HG02840 (cell line): ENCODE measurements around the gene GALNT18.
A peak's percentile ranks its signal among the peaks of the same experiment; 100 is the strongest.

Experiments used
- ATAC-seq: cut with Tn5 transposase; IDR thresholded peaks from one replicate; pipeline ENCODE4 v1.9.1; 2021; ENCODE audit warnings: mild to moderate bottlenecking, moderate library complexity, moderate number of reproducible peaks; ENCODE audit not compliant: unreplicated experiment, low FRiP score

The GALNT18 gene

DNA sequence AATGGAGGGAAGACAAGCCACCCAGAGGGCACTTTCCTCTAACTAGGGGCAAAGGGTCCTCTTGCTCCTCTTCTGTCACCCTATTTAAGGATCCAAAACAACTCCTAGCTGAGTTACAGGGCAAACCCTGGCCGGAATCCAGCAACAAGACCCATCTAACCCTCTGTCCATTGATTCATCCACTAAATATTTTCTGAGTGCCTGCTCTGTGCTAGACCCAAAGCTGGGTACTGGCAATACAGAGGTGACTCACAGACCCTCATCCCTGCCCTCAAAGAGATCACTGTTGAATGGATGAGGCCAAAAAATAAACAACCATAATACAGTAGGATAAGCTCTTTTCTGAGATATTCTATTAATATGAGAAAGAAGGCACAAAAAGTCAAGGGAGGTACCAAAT is 4.3 kb upstream of the GALNT18 start:
- ATAC-seq: no peak

DNA sequence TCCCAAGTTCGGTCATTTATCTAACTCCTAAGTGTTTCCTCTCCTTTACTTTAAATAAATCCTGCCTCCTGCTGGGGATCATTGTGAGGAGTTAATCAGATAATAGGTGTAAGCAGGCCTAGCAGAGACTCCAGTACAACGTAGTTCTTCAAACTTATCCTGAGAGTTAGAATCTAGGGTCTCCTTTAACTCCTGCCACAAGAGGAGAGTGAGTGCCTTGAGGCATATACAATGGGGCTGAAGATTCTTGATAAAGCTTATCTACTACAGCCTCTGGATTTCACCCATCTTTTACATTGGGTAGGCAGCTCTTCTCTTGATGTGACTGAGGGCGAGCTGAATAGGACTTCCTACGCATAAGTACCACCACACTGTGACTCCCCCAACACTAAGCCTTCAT is 3.1 kb upstream of the GALNT18 start:
- ATAC-seq: no peak

DNA sequence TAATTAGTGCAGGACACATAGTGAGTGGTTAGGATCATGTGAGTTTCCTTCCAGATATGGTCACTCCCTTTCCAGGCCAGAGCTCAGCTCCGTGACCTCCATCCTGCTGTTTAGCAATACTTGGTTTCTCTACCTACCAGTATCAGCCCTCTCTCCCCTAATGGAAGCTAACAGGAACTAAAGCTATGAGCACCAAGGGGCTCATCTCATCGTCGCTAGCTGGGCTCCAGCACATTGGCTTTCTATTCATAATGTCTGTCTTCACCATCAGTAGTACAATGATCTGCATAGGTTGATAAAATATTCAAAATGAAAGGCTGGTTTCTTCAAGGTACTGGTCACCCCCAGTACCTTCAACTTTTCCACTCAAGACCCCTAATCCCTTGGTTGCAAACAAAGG is 2.4 kb upstream of the GALNT18 start:
- ATAC-seq: no peak

DNA sequence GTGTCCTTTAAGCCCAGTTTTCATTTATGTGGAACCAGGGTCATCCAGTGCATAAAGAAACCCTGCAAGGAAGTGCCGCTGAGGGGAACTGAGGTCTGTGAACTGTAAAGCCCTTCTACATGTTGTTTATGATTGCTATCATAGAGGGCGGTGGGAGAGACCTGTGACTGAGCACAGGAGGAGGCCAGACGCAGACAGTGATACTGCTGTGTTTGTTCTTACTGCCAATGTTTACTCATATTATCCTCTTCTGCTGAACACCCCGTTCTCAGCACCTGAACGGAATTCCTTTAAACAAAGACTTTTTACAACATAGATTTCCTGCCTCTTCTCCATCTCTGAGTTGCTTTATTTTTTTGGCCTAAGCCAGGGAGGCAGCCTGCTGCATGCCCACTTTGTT is 967 bp upstream of the GALNT18 start:
- ATAC-seq: no peak

DNA sequence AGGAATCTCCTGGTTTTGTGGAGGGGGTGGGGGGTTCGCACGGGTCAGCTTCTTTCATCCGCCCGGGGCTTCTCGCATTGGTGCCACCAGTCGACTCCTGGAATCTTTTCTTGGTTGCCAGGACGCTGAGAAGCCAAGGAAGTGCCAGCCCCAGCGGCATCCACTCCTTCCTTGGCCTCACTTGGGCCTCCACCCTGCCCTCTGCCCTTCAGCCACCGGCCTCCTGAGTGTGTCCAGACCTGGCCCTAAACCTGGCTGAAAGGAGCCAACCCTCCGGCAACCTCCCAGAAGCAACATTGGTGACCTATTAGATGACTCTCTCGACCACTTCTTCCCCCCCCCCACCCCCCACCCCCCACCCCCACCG is 518 bp upstream of the GALNT18 start:
- no peak for ATAC-seq

DNA sequence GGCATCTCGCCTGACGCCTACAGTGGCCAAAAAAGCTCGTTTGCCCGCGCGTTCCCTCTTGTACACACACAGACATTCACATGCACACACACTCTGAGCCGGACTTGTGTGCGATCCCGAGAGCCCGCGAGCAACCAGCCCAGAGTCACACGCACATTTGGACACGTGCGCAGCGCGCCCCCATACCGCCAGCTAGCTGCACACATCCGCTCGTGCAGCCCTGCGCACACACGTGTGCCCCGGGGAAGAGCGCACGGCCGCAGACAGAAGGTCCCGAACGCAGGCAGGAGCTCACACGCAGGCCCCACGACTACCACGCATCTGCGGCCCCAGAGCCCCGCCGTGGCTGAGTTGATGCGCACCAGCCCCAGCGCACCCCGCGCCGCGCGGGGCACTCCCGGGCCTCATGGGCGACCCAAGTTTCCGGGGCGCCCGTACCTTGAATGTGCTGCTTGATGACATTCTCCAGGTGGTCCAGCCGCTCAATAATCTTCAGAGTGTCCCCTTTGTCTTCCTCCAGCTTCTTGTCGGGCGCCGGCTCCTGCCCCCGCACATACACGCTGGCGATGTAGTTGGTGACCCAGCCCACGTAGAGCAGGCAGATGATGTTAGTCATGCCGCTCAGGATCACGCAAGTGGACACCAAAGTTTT is 758 bp downstream of the GALNT18 start:
- ATAC-seq: peak; percentile 24

DNA sequence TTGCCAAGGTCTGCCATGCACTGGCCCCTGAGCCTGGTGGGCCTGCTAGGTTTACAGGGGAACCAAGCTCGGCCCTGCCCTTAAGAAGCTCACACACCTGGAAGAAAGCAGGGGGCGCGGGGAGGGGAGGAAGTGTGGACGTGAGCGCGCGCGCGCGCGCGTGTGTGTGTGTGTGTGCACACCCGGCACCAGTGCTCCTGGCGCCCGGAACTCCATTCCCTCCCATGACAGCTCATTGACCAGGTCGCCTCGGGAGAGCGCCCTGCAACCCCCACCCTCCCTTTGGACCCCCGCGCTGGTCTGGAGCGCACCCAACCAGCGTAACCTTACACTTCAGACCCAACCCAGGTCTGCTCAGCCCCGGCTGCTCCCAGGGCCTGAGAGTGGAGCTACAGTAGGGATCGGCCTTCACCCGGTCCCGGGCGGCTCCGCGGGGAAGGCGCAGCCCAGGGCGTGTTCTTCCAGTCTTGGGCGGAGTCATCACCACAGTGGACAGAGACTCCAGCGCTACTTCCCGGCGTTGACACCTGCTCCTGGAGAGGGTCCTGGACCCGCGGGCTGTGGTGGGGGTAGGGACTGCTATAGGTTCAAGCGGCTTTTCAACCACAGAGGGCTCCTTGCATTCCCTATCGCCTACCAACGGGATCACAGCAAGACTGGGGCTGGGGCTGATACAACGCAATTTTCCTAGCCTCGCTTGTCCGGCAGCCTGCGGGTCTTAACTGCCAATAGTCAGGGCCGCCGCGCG is 1.5 kb downstream of the GALNT18 start:
- no peak for ATAC-seq

DNA sequence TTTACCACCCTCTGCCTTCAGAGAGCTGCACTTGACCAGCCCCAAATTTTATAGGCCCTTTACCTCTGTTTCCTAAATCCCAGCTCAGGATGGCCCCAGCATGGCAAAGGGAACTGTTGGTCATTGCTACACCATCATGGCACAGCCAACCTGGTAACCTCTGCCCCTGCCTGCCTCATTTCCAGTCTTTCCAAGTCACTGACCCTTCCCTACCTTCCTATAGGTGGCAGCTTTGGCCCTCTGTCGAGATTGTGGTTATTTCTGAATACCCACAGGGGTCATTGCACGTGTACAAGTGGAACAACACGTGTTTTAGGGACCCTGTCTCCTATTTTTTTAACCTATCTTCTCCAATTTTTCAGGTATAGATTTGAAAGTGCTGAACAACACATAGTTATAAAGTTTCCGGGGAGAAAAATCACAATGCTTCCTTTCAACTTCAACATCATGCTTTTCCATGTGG is 2.8 kb downstream of the GALNT18 start:
- ATAC-seq: no peak

DNA sequence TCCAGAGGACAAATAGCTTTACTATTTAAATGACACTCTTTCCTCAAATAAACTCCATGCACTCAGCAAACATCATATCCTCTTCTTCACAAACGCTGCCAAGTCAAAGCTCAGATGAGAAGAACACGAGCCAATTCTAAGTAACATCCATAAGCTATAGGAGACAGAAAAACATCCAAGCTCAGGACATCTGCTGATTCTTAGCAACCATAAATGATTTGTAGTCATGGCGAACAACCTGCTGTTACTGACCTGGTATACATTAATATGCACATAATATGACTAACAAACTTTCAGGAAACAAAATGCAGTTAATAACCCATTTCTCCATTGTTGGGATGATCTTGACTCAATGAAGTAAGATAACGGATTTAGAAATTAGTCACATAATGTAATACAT is 6.7 kb downstream of the GALNT18 start:
- no peak for ATAC-seq

DNA sequence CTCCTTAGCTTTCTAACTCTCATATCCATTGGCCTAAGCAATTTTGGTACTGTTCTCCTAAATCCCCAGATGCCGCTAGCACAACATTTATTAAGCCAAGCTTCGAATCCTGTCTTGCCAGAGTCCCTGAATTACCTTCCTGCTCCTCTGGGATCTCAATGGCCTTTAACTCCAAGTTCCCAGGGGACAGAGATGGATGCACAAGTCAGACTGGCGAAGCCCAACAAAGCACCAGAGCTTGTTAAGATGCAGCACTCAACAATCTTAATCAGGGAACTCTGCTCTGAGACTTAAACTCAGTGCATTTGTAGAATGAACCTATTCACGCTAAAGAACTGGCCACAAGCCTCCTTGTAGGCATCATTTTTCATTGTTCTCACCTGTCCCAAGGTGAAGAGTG is 9.4 kb downstream of the GALNT18 start:
- ATAC-seq: no peak

DNA sequence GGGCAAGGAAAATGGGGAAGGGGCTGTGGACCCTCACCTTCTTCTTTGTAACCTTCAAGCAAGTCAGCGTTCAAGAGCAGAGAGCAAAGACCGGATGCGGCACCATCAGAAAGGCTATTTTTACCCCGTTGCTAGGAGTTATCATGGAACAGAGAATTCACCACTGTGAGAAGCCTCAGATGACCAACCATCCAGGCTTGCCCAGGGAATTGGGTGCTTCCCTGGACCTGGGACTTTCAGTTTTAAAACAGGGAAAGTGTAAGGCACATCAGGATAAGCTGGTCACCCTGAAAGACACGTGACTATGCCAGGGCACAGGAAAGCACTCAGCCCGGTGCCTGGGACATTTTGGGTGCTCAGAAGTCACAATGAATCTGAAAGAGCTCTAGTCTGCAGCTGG is 10.4 kb downstream of the GALNT18 start:
- no peak for ATAC-seq

DNA sequence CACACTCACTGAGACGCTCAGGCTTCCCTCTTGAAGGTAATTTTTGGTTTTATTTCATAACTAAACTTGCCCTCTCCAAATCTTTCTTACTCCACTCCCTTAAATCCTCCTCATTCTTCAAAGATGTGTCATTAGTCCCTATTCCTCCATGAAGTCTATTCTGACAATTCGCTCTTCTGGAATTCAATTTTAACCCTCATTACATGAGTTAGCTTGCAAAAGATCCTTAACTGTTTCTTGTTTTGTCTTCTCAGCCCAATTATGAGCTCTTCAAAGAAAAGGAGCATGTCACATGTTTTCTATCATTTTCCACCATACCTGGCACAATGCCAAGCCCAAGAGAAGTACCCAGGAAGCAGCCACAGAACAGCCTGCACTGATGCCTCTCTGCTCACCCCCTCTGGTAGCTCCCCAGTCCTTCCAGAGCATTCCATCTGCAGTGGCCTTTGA is 13.0 kb downstream of the GALNT18 start:
- no peak for ATAC-seq

DNA sequence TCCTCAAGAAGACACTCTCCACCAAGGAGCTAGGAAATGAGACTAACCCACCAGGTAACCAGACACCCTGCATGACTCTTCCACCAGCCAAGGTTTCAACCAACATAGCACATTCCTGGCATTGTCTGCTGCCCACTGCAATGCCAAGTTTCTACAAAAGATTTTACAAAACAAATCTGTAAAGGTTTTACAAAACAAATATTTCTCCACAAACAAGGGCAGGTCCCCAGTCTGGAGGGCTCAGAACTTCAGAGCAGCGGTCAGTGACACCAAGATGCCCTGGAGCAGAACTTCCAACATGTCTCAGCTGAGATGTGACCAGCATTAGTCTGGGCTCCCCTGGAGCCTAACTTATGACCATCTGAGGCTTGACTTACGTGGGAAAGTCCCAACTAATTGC is 14.0 kb downstream of the GALNT18 start:
- ATAC-seq: no peak

DNA sequence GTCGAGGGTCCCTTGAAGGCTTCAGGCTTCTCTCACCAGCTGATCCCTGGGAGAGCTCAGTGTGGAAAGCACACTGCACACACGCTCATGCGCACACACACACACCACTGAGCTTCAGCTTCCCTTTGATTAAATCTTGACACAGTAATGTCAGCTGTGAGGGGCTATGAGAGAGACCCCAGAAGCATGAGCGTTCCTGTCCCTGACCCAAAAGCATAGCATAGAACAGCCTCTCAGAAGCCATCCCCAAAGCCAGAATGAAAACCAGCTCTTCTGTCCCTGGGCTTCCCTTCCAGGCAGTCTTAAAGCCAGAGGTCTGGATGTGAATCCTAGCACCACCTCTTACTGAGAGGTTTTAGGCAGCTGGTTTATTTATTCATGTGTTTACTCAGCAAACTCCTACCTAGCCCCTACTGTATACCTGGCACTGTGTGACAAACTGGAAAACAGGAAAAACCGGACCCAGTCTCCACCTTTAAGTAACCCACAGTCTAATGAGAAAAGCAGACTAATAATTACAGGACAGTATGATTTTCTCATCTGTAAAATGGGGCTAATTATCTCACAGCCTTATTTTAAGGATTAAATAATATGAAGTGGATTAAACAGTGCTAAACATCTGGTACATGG is 15.9 kb downstream of the GALNT18 start:
- no peak for ATAC-seq

DNA sequence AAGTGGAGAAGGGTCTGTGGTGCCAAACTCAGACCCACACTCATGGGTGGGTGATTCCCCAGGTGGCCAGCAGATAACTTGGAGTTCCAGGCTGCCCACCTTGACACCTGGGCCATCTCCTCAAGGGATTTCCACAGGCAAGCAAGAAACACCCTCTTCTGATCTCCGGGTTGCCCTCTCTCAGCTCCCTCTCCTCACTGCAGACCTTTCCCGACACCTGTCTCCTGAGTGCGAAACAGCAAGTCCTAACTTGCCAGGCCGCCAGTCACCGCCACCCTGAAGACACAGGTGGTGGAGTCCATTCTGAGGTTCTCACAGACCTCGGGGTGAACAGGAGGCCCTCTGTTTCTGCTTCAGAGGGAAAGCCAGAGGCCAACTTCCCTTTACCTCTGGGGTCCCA is 16.6 kb downstream of the GALNT18 start:
- ATAC-seq: no peak

DNA sequence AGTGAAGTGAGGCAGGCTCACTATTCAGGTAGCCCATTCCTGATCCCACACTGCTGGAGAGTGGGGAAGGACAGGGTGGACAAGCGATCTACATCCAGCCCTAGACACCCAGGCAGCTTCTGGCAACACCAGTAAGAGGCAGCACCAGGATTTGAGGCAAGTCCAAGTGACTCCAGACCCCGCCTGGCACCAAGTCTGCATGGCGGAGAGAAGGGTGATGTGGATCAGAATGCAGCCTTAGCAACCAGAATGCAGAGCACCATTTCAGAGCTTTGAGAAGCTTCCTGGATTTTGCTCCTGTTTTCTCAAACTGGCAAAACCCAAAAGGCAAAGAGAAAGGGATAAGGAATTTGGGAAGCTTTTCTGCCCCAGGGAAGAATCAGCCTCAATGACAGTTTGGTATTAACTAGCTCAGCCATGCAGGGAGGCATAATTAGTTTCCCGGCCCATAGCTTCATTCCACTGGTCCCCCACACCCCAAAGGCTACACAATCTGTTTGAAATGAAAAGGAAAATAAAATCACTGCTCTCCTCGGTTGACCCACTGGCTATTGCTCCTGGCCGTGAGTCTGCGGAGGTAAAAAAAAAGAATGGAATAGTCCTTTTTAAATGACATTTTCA is 17.3 kb downstream of the GALNT18 start:
- no peak for ATAC-seq

DNA sequence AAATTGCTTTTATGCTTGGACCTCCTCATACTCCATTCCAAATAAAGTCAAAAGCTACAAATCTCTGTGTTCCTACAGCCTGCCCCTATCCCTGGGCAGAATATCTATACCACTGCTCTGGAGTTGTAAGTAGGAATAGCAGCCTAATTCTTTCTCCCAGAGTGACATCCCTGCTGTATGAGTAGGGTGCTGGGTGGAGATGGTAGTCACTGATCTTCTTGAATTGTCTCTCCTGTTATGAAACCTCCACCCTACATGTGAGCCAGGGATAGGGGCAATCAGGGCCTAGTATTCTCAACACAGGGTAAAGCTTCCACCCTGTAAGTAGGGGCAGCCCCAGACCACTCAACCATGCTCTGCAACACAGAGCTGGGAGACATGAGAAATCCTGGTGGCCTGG is 19.8 kb downstream of the GALNT18 start:
- ATAC-seq: no peak

DNA sequence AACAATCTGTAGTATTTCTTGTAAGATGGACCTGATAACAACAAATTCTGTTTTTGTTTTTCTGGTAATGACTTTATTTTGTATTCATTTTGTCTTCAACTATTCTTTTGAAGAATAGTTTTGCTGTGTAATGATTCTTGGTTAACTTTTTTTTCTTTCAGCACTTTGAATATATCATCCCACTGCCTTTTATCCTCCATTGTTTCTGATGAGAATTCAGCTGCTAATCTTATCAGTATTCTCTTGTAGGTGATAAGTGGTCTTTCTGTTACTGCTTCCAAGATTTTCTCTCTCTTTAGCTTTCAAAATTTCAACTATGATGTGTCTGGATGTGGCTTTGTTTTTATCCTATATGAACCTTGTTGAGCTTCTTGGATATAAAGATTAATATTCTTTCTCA is 21.5 kb downstream of the GALNT18 start:
- ATAC-seq: no peak

DNA sequence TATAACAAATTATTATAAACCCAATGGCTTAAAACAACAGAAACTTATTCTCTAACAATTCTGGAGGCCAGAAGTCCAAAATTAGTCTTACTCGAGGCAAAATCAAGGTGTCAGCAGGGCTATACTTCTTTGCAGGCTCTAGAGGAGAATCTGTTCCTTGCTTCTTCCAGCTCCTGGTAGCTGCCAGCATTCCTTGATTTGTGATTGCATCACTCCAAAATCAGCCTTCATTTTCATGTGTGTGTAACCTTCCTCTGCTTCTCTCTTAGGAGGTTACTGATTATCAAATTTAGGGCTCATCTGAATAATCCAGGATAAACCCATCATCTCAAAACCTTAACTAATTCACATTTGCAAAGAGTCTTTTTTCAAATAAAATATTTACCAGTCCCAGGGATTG is 23.6 kb downstream of the GALNT18 start:
- ATAC-seq: no peak

DNA sequence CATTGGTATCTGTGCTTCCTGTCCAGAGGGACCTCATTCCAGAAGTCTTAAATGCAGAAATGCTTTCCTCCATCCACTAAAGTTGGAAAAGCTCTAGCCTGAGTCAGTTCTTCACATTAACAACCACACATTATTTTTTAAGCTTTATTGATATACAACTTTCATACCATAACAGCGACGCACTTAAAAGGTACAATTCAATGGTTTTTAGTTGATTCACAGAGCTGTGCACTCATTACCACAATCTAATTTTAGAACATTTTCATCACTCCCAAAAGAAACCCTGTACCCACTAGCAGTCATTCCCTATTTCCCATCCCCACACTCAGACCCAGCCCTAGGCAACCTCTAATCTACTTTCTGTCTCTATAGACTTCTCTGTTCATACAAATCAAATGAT is 27.6 kb downstream of the GALNT18 start:
- no peak for ATAC-seq

DNA sequence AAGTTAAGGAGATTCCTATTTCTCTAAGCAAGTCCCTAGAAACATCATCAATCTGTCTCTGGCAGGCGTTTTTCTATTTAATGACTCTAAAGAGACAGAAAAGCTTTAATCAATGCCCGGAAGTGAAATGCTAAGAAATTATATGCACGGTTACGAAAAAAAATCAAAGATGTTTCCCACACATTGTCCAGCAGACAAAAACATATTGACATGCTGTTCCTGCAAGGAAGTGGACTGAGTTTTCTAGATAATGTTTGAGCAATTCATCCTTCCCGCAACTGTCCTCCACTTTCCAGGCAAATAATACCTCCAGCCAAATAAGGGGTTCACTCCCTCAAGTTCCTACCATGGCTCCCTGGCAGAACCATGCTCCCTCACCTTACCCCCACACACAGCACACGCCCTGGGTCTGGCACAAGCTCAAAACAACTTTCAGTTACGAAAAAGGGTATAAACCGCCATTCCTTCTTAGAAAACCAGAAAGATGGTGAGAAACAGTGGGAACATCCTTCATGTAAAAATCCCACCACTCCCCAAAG is 29.6 kb downstream of the GALNT18 start:
- ATAC-seq: no peak
